HTERT RPE-1 (cell line): ENCODE data around the gene EPN2.

Experiments used
- in situ Hi-C: fragments of 300-500 bp; cut with MboI; formaldehyde crosslinking; loops from 4 replicates; pipeline ENCODE4 v1.14.3; 2020; ENCODE audit warnings: low sequenced_read_pairs

EPN2 gene

GRCh38 chr17:19378416-19379360 lies 141.5 kb downstream of the EPN2 start, which contains the start of gene MAPK7:
Gene MAPK7, plus strand, starts transcription at chr17:19378498. Its CDS starts 403 bp downstream, at chr17:19378901.
- in situ Hi-C loops, result no loop called here

- in situ Hi-C loops, result no loop called here
Observed at GRCh38 chr17:19379361-19380065, 142.3 kb downstream of the EPN2 start.

GRCh38 chr17:19380481-19381301 lies 143.5 kb downstream of the EPN2 start:
- in situ Hi-C loops, result no loop called here

GRCh38 chr17:19381361-19381740 lies 144.2 kb downstream of the EPN2 start:
- in situ Hi-C loops, result no loop called here

GRCh38 chr17:19381741-19382444 lies 144.7 kb downstream of the EPN2 start:
- in situ Hi-C loops, result no loop called here

- in situ Hi-C loops, result no loop called here
Observed at GRCh38 chr17:19382531-19383444, 145.6 kb downstream of the EPN2 start.

GRCh38 chr17:19383681-19384470 lies 146.7 kb downstream of the EPN2 start:
- in situ Hi-C loops, result no loop called here

- in situ Hi-C loops, result no loop called here
Observed at GRCh38 chr17:19384723-19385391, 147.7 kb downstream of the EPN2 start.

GRCh38 chr17:19385521-19385983 lies 148.4 kb downstream of the EPN2 start:
- in situ Hi-C loops, result no loop called here
